GM12865 (cell line): ENCODE data around the gene OAS3.

Experiments
- DNase-seq: peaks from one replicate; pipeline ENCODE4 v3.0.0; 2010; ENCODE audit warnings: low read depth
- H3K4me3 ChIP-seq: 2 replicates; pipeline ENCODE4 v1.5.1; 2011; ENCODE audit warnings: mild to moderate bottlenecking, low read depth, low read length, control low read depth
- CTCF ChIP-seq: IDR thresholded peaks from 2 replicates; pipeline ENCODE4 v1.5.1; 2011; ENCODE audit warnings: low read length, control low read depth, low read depth, inconsistent platforms; ENCODE audit not compliant: insufficient read depth; ENCODE audit errors: missing control alignments

The OAS3 gene

DNA sequence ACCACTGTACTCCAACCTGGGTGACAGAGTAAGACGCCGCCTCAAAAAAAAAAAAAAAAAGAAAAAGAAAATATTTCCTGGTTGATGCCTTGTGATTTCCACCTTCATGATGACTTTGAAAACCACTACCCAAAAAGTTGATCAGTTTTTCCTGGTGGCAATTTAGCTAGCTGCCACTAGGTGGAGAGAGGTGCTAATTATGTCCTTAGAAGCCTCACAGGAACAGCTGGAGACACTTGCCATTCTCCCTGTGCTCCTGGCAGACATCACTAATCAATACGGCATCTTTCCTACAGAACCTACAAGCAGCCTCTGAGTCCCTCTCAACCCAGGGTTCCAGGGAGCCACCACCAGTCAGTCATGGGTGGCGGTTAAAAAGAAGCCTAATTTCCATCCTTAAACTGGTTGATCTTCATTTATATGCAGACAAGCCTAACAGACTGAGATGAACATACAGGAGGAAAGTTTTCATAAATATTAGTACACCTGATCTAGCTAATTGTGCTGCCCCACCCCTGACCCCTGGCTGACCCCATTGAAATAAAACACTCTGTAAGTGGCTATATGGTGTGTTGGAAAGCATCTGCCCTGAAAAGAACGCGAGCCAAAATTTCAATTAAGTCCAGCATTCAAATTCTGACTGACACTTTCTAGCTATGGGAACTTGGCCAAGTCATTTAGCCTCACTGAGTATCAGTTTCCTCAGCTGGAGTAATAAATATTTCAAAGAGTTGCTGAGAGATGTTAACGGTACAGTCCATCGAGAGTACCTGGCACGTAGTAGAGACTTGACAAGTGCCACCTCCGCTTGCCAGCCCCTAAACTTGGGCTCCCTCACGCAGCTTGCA lies 37.8 kb upstream of the OAS3 start:
- peak; percentile 82 for DNase-seq
- peak; percentile 78 for TF ChIP-seq CTCF
- no peak overlapping the region for H3K4me3 ChIP-seq

GRCh38 chr12:112901271-112901670 lies 37.0 kb upstream of the OAS3 start:
- DNase-seq, result no peak
- TF ChIP-seq CTCF, result no peak
- H3K4me3 ChIP-seq, result no peak overlapping the region

DNA sequence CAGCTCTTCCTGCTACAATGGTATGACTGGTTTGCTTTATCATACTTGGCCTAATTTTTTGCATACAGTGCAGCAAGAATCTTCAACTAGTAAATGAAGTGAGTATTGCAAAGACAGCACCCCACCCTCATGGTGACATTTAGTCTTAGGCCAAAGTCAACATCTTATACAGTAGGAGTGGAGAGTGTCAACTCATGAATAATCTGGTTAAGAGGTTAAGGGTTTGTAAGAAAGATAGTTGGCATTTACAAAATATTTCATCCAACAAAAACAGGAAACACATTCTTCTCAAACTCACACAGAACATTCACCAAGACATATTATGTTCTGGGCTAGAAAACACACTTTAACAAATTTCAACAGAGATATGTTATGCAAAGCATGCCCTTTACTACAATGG lies 33.7 kb upstream of the OAS3 start:
- no peak overlapping the region for H3K4me3 ChIP-seq
- no peak for DNase-seq
- TF ChIP-seq CTCF, result no peak

DNA sequence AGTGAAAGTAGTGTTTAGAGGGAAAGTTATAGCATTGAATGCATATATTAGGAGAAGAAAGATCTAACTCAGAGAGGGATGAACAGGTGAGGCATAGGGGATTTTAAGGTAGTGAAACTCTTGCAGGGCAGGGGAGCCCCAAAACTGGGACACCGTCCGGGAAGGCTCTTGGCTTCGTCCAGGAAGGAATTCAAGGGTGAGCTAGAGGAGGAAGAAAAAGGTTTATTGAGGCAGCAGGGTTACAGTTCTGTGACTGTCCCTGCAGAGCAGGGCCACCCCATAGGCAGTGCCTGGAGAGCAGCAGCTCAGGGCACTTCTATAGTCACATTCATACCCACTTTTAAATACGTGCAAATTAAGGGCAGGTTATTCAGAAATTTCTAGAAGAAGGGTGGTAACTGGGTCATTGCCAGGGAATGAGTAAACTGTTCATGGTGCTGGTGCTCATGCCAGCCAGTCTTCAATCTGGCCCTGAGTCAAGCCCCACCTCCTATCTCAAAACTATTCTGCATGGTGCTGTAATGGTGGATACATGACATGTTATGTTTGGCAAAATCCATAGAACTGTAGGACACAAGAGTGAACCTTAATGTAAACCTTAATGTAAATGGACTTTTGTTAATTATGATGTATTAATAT lies 32.7 kb upstream of the OAS3 start:
- no peak overlapping the region for H3K4me3 ChIP-seq
- TF ChIP-seq CTCF, result no peak
- no peak for DNase-seq

GRCh38 chr12:112906712-112907414 lies 31.4 kb upstream of the OAS3 start, which contains the start of gene OAS1:
Gene OAS1, plus strand, starts transcription at chr12:112906962. Its CDS starts 78 bp downstream, at chr12:112907040.
- peak within 1 kb of the TSS; percentile 92 for H3K4me3 ChIP-seq
- peak; percentile 91 for DNase-seq
- TF ChIP-seq CTCF, result no peak

GRCh38 chr12:112907415-112908157 lies 30.7 kb upstream of the OAS3 start:
- TF ChIP-seq CTCF, result no peak
- H3K4me3 ChIP-seq, result peak overlapping the region; percentile 92

More at GRCh38 chr12:112907415-112908157, 30.7 kb upstream of the OAS3 start:
- DNase-seq, result peak; percentile 76
